Fibroblast of lung (primary cell): ENCODE measurements around the gene NBEA.

Experiments
- CTCF ChIP-seq, 2 donors: IDR thresholded peaks in 1 of 2; conservative IDR thresholded peaks in 1 of 2; 1 replicate in 1 of 2; 2 replicates in 1 of 2; pipeline ENCODE4 v1.5.1; 2011 to 2012; ENCODE audit warnings: low read length in 2 of 2, control low read depth in 1 of 2, inconsistent platforms in 1 of 2, low read depth in 1 of 2, mild to moderate bottlenecking in 1 of 2
- EZH2 ChIP-seq: IDR thresholded peaks from 2 replicates; pipeline ENCODE4 v1.5.1; 2012; ENCODE audit warnings: low read length, control low read depth, mild to moderate bottlenecking; ENCODE audit errors: missing control alignments

- TF ChIP-seq CTCF (conservative IDR thresholded peaks at IDR 0.05 in 1 of 2, IDR thresholded peaks at IDR 0.05 in 1 of 2; ENCODE audit: low read depth in 1 of 2, low read length in 2 of 2): no peak
- no peak for TF ChIP-seq EZH2
Measured at GRCh38 chr13:35198613-35199200, 256.6 kb downstream of the NBEA start.
